Measurements from ENCODE around the gene C1orf232. TPM values are rescaled to one million over a fixed set of nuclear protein-coding genes. Genes with fewer than 3 reads are reported as not detected.

The C1orf232 gene
- total RNA-seq, 1 donor from 2014 or later = not detected

DNA sequence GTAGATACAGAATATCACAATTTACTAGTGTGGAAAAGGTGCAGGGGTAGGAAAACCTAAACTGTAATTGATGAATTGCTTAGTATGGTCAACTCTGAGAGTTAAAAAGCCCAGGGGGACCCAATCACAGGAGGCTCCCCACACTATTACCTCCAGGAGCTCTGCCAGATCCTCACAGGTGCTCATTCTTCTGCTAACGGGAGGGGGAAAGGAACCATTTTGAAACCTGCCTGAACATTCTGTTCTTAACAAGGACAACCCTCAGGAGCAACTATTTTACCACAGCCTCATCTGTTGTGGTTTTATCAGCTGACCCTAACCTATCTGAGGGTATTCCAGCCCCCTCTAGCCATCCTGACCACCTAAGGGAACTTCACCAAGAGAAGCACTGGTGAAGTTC lies 38.1 kb downstream of the C1orf232 start:
- DNase-seq (no peak), ATAC-seq (no peak)
- intact Hi-C loops (cut with micrococcal nuclease) = no loop called here

DNA sequence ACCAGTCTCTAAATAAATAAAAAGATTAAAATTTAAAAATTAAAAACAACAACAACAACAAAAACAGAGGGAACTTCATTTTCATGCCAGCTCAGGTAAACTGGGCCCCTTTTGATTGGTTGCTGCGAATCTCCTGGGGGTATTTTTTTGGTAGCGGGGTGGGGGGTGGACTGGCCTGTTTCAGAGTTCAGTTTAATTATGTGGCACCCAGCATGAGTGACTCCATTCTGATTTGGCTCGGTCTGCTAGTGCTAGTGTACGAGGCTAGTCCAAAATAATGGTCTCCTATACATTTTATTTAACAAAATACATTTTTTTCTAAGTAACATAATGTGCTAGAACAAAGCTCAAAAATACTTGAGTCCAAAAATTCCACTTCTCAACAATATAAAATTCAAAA lies 39.0 kb downstream of the C1orf232 start:
- intact Hi-C loops (cut with micrococcal nuclease) = no loop called here
- ATAC-seq = no peak
- DNase-seq = no peak

DNA sequence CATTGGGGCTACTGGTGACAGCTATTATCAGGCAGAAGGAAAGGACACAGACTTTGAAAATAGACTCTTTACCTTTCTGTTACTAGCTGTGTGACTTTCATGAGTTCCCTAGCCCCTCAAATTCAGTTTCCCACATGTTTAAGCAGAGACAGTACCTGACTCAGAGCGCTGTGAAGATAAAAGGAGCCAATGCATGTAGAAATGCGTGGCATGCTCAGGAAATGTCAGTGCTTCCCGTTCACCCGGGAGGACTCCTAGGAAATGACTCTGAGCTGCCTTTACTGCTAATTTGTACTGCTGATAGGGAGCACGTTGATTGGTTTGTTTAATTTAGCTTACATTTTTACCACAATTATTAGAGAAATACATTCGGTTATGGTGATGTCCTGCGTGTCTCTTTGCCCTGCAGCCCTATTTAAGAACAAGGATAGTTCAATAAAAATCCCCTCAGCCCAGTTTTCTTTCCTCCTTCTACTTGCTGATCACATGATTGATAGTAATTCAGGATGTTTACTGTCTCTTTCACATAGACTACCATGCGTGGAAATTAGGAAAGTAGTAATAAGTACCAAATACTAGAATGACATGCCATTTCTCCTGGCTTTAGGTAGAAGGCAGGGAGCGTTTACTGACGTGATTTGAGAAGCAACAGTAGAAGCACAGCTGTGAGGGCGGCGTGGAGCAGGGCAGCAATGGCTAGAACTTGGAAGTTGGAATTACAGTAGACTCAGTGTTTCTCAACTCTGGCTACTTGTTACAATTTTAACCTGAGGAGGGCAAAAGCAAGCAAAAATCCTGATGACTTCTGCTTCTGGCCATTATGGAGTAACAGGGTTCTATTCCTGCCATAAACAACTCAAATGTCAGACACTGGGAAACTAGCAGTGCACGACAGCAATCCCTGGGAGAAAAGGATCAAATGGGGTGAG lies 41.3 kb downstream of the C1orf232 start:
- DNase-seq (no peak), ATAC-seq (peak; percentile 56)

DNA sequence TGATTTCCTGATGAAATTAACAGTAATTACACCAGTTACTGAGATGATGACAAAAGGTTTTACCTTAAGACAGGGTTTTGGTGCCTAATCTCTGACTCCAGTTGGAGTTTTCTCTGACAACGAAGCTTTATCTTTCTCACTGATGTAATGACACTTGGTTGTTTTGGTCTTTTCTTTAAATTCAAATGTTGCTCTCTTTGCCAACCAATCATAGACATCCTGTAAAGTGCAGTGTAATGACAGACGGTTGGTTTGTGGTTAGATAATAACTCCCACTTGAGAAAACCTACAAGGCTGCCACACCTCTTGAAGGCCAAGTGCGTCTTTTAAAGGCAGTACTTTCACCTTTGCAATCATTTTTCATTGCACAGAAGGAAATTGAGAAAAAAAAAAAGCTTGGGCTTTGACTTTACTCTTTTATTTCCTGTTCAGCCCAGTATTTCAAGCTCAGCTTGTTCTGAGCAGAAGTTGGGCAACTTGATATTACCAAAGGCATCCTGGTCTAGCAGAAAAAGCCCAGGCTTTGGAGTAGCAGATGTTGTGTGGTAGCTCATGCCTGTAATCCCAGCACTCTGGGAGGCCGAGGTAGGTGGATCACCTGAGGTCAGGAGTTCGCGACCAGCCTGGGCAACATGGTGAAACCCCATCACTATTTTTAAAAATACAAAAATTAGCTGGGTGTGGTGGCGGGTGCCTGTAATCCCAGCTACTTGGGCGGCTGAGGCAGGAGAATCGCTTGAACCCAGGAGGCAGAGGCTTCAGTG lies 42.3 kb downstream of the C1orf232 start:
- peak; percentile 59 for ATAC-seq
- no peak for DNase-seq
- intact Hi-C loops (cut with micrococcal nuclease) = no loop called here

More for the DNA sequence above, 41.3 kb downstream of the C1orf232 start:
- intact Hi-C loops (cut with micrococcal nuclease) = no loop called here

DNA sequence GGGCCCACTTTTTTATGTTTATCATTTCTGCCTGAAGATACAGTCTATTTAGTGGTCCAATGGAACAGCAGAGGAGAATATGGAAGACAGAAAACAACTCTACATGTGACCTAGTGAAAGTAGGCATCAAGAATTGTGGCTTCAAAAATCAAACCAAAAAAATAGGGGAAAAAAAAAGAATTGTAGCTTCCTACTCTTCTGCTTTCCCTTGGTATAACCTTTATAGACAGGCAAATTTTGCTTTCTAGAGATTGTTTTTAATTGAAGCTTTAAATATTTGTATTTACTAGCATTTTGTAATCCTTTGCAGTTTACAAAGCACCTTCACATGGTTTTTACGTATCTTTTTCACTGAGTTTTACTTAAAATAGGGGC lies 42.8 kb downstream of the C1orf232 start:
- ATAC-seq = no peak
- intact Hi-C loops (cut with micrococcal nuclease) = no loop called here
- DNase-seq = no peak

DNA sequence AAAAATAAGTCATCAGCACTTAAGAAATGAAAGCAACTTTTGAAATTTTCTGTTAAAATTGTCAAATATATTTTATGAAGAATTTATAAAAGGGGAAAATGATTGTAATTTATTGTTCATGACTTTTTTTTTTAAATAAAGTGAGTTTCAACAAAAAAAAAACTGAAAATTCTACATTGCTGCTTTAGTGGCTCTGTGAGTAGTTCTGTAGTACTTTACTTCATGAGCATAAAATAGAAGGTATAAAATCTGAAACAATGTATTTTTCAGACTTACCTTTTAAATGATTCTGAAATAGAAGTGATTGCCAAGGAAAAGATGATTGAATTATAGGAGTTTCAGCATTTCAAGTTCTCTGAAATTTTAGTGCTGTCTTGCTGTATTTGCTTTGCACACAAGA lies 43.4 kb downstream of the C1orf232 start:
- DNase-seq (no peak), ATAC-seq (no peak)
- intact Hi-C loops (cut with micrococcal nuclease) = no loop called here

DNA sequence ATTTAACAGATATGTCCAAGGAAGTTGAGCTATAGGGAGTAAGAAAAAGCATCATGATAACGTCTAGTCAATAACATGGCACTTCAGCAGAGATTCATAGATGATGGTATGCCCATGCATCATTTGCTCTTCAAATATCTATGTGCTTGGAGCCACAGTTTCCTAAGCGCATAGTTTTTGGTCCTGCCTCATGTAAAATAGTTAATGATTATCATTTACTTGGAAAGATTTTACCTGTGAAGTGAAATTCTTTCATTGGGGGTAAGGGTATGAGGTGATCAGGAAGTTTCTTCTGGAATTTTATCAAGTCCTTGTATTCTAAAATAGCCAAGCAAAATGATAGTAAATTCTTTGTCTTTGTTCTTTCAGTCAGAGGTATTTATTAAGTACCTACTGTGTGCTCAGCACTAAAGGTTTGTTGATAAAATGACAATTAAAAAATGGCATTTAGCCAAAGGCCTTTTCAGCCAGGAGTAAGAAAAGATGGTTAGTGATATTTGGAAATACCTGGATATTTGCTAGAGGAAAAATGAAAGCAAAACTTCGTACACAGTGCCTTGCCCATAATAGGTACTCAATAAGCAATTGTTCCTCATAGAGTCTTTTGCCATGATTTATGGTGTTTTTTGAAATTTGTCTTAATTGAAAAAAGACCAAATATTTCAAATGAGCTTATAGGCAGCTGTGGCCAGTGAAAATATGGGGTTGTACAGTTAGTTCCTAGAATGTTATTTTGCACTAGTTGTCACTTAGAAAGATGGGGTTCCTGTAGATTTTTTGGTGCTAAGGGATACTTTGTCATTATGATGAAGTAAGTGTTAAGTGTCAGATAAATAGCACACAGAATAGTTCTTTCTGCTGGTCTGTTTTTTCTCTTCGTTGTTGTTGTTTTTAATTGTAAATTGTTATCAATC lies 44.1 kb downstream of the C1orf232 start:
- DNase-seq = no peak
- ATAC-seq = no peak
- intact Hi-C loops (cut with micrococcal nuclease) = no loop called here

DNA sequence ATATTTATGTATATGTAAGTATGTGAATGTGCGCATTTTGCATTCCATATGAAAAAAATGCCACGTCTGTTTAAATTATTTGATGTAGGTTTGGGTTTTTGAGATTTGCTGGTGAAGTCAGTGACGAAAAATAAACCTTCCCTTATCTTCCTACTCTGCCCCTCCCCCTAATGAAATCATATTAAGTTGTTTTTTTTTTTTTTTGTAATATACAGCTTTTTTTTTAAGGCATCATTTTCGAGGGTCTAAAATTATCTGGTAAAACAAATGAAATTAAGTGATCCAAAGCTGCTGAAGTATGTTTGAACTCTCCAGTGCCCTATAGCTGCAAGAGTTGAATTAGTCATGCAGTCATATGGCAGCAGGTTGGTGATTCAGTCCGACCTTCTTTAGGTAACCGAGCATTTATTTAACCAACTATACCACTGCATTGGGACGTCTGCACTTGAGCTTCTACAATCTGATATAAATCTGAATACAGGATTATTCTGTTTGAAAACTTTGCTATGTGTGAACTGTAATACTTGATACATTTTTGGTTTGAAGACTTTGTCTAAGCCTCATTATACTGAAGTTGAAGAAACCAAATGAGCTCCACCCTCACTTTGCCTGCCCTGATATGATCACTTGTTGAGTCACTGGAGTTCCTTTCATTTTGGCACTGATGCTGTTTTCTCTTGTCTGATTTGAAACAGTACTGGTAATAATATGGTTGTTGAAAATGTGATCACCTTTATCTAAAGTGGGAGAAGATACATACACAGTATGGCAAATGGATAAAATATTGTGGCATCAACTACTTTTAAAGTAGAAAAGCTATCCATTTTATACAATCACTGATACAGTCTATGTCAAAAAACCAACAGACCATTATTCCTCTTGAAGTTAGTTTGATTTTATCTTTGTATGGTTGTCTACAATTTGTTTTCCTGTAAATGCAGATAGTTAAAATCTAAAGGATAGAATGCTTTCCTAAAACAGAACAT lies 45.5 kb downstream of the C1orf232 start:
- intact Hi-C loops (cut with micrococcal nuclease) = no loop called here
- ATAC-seq (peak; percentile 17), DNase-seq (no peak)

DNA sequence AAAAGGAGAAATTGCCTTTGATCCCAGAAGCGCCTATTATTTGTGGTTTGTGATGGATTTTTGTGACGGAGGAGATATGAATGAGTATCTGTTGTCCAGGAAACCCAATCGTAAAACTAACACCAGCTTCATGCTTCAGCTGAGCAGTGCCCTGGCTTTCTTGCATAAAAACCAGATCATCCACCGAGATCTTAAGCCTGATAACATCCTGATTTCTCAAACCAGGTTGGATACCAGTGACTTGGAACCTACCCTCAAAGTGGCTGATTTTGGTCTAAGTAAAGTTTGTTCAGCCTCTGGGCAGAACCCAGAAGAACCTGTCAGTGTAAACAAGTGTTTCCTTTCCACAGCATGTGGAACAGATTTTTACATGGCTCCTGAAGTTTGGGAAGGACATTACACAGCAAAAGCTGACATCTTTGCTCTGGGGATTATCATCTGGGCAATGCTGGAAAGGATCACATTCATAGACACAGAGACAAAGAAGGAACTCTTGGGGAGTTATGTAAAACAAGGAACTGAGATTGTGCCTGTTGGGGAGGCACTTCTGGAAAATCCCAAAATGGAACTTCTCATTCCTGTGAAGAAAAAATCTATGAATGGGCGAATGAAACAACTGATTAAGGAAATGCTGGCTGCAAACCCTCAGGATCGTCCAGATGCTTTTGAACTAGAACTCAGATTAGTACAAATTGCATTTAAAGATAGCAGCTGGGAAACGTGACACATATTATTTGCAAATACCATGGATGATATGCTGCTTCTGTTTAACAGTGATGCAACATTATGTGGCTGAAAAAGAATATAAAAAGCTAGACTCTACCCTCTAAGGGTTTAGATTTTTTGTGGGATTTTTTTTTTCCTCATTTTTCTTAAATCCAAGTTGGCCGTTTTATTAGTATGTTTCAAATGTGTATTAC lies 46.6 kb downstream of the C1orf232 start:
- DNase-seq = no peak
- intact Hi-C loops (cut with micrococcal nuclease) = no loop called here
- ATAC-seq = peak; percentile 39

DNA sequence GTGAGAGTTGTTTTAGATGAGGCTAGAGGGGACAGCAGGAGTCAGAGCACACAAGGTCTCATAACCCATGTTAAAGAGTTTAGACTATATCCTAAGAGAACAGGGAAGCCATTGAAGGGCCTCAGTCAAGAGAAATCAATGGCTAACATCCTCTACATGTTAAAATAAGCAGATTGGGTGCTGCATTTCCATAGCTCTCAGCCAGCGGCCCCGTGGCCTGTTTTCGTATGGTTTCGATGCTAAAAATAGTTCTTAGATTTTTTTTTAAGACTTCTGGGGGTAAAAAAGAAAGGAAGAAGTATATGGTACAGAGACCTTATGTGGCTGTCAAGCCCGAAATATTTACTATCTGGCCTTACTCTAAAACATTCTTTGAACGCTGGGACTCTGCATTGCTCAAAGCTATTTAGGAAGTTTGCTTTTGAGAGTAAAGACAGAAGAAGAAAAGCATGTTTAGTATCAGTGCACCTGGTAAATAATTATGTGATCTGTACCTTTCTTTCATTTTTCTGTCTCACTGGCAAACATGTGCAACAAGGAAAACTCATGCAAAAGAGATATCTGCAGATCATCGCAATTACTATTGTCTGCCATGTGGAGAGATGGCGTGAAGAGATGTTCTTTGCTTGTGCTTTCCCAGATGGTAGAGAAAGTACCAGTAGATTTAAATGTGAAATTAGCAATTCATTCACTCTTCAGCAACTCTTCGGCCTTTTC lies 48.7 kb downstream of the C1orf232 start:
- DNase-seq (no peak), ATAC-seq (no peak)
- intact Hi-C loops (cut with micrococcal nuclease) = no loop called here

DNA sequence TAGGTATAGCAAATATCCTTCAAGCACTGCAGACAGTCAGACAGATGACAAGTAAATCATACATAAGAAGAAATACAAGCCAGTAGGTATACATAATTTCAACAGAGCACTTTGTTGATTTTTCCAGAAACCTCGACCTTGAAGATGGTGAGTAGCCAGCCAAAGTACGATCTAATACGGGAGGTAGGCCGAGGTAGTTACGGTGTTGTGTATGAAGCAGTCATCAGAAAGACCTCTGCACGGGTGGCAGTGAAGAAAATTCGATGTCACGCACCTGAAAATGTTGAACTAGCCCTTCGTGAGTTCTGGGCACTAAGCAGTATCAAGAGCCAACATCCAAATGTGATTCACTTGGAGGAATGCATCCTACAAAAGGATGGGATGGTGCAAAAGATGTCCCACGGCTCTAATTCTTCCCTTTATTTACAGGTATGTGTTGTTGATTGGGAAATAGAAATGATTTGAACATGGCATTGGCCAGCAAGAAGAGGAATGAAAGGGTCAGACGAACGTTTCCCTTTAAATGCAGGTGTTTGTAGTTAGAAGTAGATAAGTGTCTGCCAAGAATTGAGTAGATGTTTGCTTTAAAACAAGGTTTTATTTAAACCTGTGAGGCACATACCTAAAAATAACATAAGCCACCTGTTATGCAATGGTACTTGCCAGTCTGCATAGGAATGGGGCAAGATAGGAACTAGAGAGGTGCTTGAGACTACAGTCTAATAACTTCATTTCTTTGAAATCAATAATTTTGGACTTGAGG lies 54.4 kb downstream of the C1orf232 start:
- DNase-seq = no peak
- intact Hi-C loops (cut with micrococcal nuclease) = no loop called here
- peak; percentile 5 for ATAC-seq

Other genes with a start within 250 kb of the C1orf232 start
- 9.8 TPM for gene PAFAH2, start 170.9 kb downstream of the C1orf232 start, total RNA-seq
- gene EXTL1, start 147.2 kb downstream of the C1orf232 start, total RNA-seq = 15.8 TPM
- 6.4 TPM for gene SLC30A2, start 122.8 kb downstream of the C1orf232 start, total RNA-seq
- gene TRIM63, start 101.3 kb downstream of the C1orf232 start, total RNA-seq = 207 TPM
- gene PDIK1L, start 57.1 kb downstream of the C1orf232 start, total RNA-seq = 7.0 TPM
- gene FAM110D, start 9.9 kb downstream of the C1orf232 start, total RNA-seq = 4.5 TPM
- gene ZNF593, start 945 bp upstream of the C1orf232 start, total RNA-seq = 11.6 TPM
- gene ZNF593OS, start 2.9 kb upstream of the C1orf232 start, total RNA-seq = not detected
- gene CNKSR1, start 8.5 kb upstream of the C1orf232 start, total RNA-seq = 1.7 TPM
- not detected for gene CATSPER4, start 21.6 kb upstream of the C1orf232 start, total RNA-seq
- gene CEP85, start 65.2 kb upstream of the C1orf232 start, total RNA-seq = 91.1 TPM
- 34.7 TPM for gene SH3BGRL3, start 111.1 kb upstream of the C1orf232 start, total RNA-seq
- 9.7 TPM for gene UBXN11, start 137.7 kb upstream of the C1orf232 start, total RNA-seq
- 6.3 TPM for gene CD52, start 149.0 kb upstream of the C1orf232 start, total RNA-seq
- gene CRYBG2, start 185.2 kb upstream of the C1orf232 start, total RNA-seq = not detected
- gene ZNF683, start 203.8 kb upstream of the C1orf232 start, total RNA-seq = not detected
- not detected for gene LIN28A, start 241.9 kb upstream of the C1orf232 start, total RNA-seq